IMR-90 (cell line): ENCODE results near the gene OR5AL1. TPM values are rescaled to one million over a fixed set of nuclear protein-coding genes. Genes with fewer than 3 reads are reported as not detected.

Experiments
- ATAC-seq: fragments of 200-7000 bp; cut with Tn5 transposase; 2 replicates; pipeline ENCODE4 v1.9.1; 2020; ENCODE audit warnings: low read depth, mild to moderate bottlenecking, moderate library complexity
- BruUV-seq: library from RNA; stranded (reverse); fragments of 400-500 nt; replicated peaks from 2 replicates; lab custom pipeline; 2021; lab: Mats Ljungman, UMichigan
- CTCF ChIA-PET: fragments of 300-600 bp; formaldehyde crosslinking; extraction: SDS; loops from one replicate; lab custom pipeline; 2021; ENCODE audit warnings: antibody characterized with exemption; lab: Yijun Ruan, JAX
- POLR2A ChIA-PET: fragments of 300-600 bp; sonication (Branson Sonifier 250); formaldehyde crosslinking; loops from one replicate; lab custom pipeline; 2022; ENCODE audit warnings: antibody characterized with exemption; ENCODE audit not compliant: unreplicated experiment; lab: Charles Lee
- DNase-seq: peaks from one replicate; pipeline ENCODE4 v3.0.0; 2013
- H2AFZ ChIP-seq: replicated peaks from 2 replicates; pipeline ENCODE3; 2013; ENCODE audit warnings: low read length, mild to moderate bottlenecking; ENCODE audit not compliant: poor library complexity
- H2AK5ac ChIP-seq: 2 replicates; pipeline ENCODE4 v1.6.1; 2013; ENCODE audit warnings: low read depth, low read length, inconsistent platforms
- H2AK9ac ChIP-seq: replicated peaks from 2 replicates; pipeline ENCODE3; 2013; ENCODE audit warnings: mild to moderate bottlenecking, low read depth, low read length, moderate library complexity; ENCODE audit not compliant: poor library complexity
- H2BK120ac ChIP-seq: 2 replicates; pipeline ENCODE4 v1.6.1; 2013; ENCODE audit warnings: low read depth, low read length, inconsistent platforms
- H2BK15ac ChIP-seq: 3 replicates; pipeline ENCODE4 v1.6.1; 2013; ENCODE audit warnings: low read depth, low read length, inconsistent platforms
- H2BK20ac ChIP-seq: 2 replicates; pipeline ENCODE4 v1.6.1; 2013; ENCODE audit warnings: low read depth, mild to moderate bottlenecking, inconsistent platforms, low read length, moderate library complexity
- H2BK5ac ChIP-seq: 2 replicates; pipeline ENCODE4 v1.6.1; 2013; ENCODE audit warnings: mild to moderate bottlenecking, low read depth, low read length, inconsistent platforms; ENCODE audit not compliant: poor library complexity, severe bottlenecking
- H3K14ac ChIP-seq: replicated peaks from 2 replicates; pipeline ENCODE4 v1.6.1; 2013; ENCODE audit warnings: low read depth, low read length, inconsistent platforms
- H3K18ac ChIP-seq: 2 replicates; pipeline ENCODE4 v1.6.1; 2013; ENCODE audit warnings: low read depth, low read length, control low read depth
- H3K23ac ChIP-seq: 2 replicates; pipeline ENCODE4 v1.6.1; 2013; ENCODE audit warnings: low read depth, low read length, inconsistent platforms
- H3K27ac ChIP-seq: 2 replicates; pipeline ENCODE4 v1.5.1; 2013; ENCODE audit warnings: mild to moderate bottlenecking, control low read depth, low read length; ENCODE audit not compliant: insufficient read depth
- H3K27me3 ChIP-seq: 2 replicates; pipeline ENCODE4 v1.6.1; 2013; ENCODE audit warnings: low read length; ENCODE audit not compliant: control insufficient read depth, insufficient read depth
- H3K36me3 ChIP-seq: 2 replicates; pipeline ENCODE4 v1.6.1; 2013; ENCODE audit warnings: low read length, mixed read lengths; ENCODE audit not compliant: control insufficient read depth, insufficient read depth
- H3K4ac ChIP-seq: 2 replicates; pipeline ENCODE4 v1.6.1; 2013; ENCODE audit warnings: low read depth, low read length, inconsistent platforms
- H3K4me1 ChIP-seq: 2 replicates; pipeline ENCODE4 v1.6.1; 2013; ENCODE audit warnings: low read length, mixed read lengths; ENCODE audit not compliant: control insufficient read depth, insufficient read depth
- H3K4me2 ChIP-seq: 2 replicates; pipeline ENCODE4 v1.6.1; 2013; ENCODE audit warnings: low read depth, mild to moderate bottlenecking, control low read depth, low read length, moderate library complexity
- H3K4me3 ChIP-seq: 2 replicates; pipeline ENCODE4 v1.5.1; 2013; ENCODE audit warnings: low read depth, mild to moderate bottlenecking, control low read depth, low read length, moderate library complexity; ENCODE audit not compliant: insufficient read depth
- H3K56ac ChIP-seq: 2 replicates; pipeline ENCODE4 v1.6.1; 2013; ENCODE audit warnings: low read length, inconsistent platforms; ENCODE audit not compliant: insufficient read depth; ENCODE audit errors: extremely low read depth
- H3K79me1 ChIP-seq, 2 experiments: 2 replicates each; pipeline ENCODE4 v1.6.1; 2013; ENCODE audit warnings: low read length in 2 of 2, inconsistent platforms in 1 of 2, low read depth in 1 of 2
- H3K9ac ChIP-seq: 2 replicates; pipeline ENCODE4 v1.6.1; 2013; ENCODE audit warnings: low read depth, low read length, control low read depth
- H3K9me1 ChIP-seq: 2 replicates; pipeline ENCODE4 v1.6.1; 2013; ENCODE audit warnings: low read length, inconsistent platforms; ENCODE audit not compliant: insufficient read depth
- H3K9me3 ChIP-seq: 2 replicates; pipeline ENCODE4 v1.6.1; 2013; ENCODE audit warnings: low read length; ENCODE audit not compliant: control insufficient read depth, insufficient read depth
- H4K20me1 ChIP-seq: 2 replicates; pipeline ENCODE4 v1.6.1; 2013; ENCODE audit warnings: low read length, inconsistent platforms; ENCODE audit not compliant: insufficient read depth
- H4K5ac ChIP-seq: 2 replicates; pipeline ENCODE4 v1.6.1; 2013; ENCODE audit warnings: mild to moderate bottlenecking, low read depth, low read length, control low read depth
- H4K8ac ChIP-seq, 2 experiments: 2 replicates each; pipeline ENCODE4 v1.6.1; 2013; ENCODE audit warnings: low read depth in 2 of 2, low read length in 2 of 2, control low read depth in 1 of 2, inconsistent platforms in 1 of 2
- H4K91ac ChIP-seq: 2 replicates; pipeline ENCODE4 v1.6.1; 2013; ENCODE audit warnings: low read depth, low read length, inconsistent platforms; ENCODE audit not compliant: insufficient read depth
- CEBPB ChIP-seq: IDR thresholded peaks from 2 replicates; pipeline ENCODE4 v1.6.1; 2012; ENCODE audit warnings: low read depth, low read length, improper control_type of control experiment
- FOS ChIP-seq: fragments of 150-350 bp; IDR thresholded peaks from 2 replicates; pipeline ENCODE4 v1.6.1; 2016; ENCODE audit warnings: low read depth, low read length
- MXI1 ChIP-seq: IDR thresholded peaks from 2 replicates; pipeline ENCODE4 v1.6.1; 2012; ENCODE audit warnings: low read depth, mild to moderate bottlenecking, low read length, moderate library complexity, borderline replicate concordance
- POLR2A ChIP-seq: IDR thresholded peaks from 2 replicates; pipeline ENCODE4 v1.6.1; 2012; ENCODE audit warnings: mild to moderate bottlenecking, low read depth, low read length
- RAD21 ChIP-seq: IDR thresholded peaks from 2 replicates; pipeline ENCODE4 v1.6.1; 2012; ENCODE audit warnings: low read length, improper control_type of control experiment
- RCOR1 ChIP-seq: IDR thresholded peaks from 2 replicates; pipeline ENCODE4 v1.6.1; 2012; ENCODE audit warnings: mild to moderate bottlenecking, low read length, improper control_type of control experiment; ENCODE audit not compliant: insufficient replicate concordance
- WGBS, 2 experiments: methylation state at CpG; one replicate each; pipeline versions ENCODE4 v1.1.5 to v1.1.7; 2013; ENCODE audit warnings: missing lambda C conversion rate in 2 of 2; ENCODE audit not compliant: insufficient read length in 1 of 2; ENCODE audit errors: extremely low coverage in 2 of 2; 5-methylcytosine and 5-hydroxymethylcytosine counted together
- dilution Hi-C: fragments of 300-500 bp; cut with HindIII; formaldehyde crosslinking; loops from one replicate; pipeline ENCODE4 v1.14.3; 2018; ENCODE audit warnings: low sequenced_read_pairs; ENCODE audit not compliant: unreplicated experiment
- in situ Hi-C: fragments of 300-500 bp; cut with MboI; formaldehyde crosslinking; loops from 3 replicates; pipeline ENCODE4 v1.14.3; 2019; ENCODE audit warnings: low sequenced_read_pairs, inconsistent platforms, mixed read lengths
- intact Hi-C: fragments of 100-400 bp; cut with micrococcal nuclease; formaldehyde crosslinking; loops from 2 replicates; pipeline ENCODE4 v1.10.0; 2022
- polyA plus RNA-seq, 3 experiments: library from polyadenylated mRNA; depleted of rRNA; stranded (reverse); fragments of >200 nt; gene quantifications; 2 replicates each; pipeline ENCODE4 v1.2.3, GENCODE V29; 2012; ENCODE audit warnings: low replicate concordance in 1 of 3
- total RNA-seq: library from RNA; depleted of rRNA; stranded (reverse); fragments of >200 nt; gene quantifications from 2 replicates; pipeline ENCODE4 v1.2.3, GENCODE V29; 2012
- TF ChIP-seq, protein P1 (sequence below): fragments of 150-350 bp; IDR thresholded peaks from 2 replicates; pipeline ENCODE4 v1.6.1; 2016; ENCODE audit warnings: low read depth, mild to moderate bottlenecking, low read length, moderate library complexity, borderline replicate concordance
- TF ChIP-seq, protein P2 (sequence below): conservative IDR thresholded peaks from 2 replicates; pipeline ENCODE4 v1.5.1; 2012; ENCODE audit warnings: mild to moderate bottlenecking, low read depth, low read length, improper control_type of control experiment

Gene OR5AL1
- total and polyA plus RNA-seq, 2 of the 4 experiments (the other 2 are of a cell fraction): not detected

DNA sequence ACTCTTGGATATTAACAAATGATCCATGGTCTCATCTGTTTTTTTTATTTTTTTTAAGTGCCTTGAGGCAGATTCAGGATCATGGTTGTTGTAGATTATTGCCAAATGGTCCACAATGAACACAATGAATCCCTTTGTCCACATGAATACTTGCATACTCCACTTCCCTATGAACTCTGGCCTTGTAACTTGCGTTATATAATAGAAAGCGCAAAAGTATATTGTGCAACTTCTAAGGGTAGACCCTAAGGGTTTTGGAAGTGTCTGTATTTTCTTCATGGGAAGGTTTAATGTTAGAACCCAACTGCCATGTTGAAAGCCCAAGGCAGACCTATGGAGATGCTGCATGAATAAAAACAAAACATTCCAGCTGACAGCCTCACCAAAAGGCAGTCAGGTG, 8.1 kb upstream of the OR5AL1 start:
- no peaks in the 10 kb centered on the region for H3K79me1 ChIP-seq
- DNase-seq (no peak), ATAC-seq (no peak)
- H3K14ac ChIP-seq: no peak overlapping the region
- H2AK9ac ChIP-seq: no peak overlapping the region
- H3K9me3 ChIP-seq: peaks cover 2% of the 10 kb centered on the region
- H2BK120ac ChIP-seq: no peak overlapping the region
- no peak overlapping the region for H4K8ac ChIP-seq
- H2AFZ ChIP-seq: no peak overlapping the region
- no peak overlapping the region for H3K18ac ChIP-seq
- no peak overlapping the region for H2BK15ac ChIP-seq
- ChIA-PET CTCF (no interaction called here), POLR2A (no interaction called here)
- dilution Hi-C loops: no loop called here
- no CpG with 5 or more reads among the region's 2 CpGs for WGBS, 2 experiments
- H3K4ac ChIP-seq: no peak overlapping the region
- H3K23ac ChIP-seq: no peak overlapping the region
- no peak overlapping the region for H2AK5ac ChIP-seq
- intact Hi-C loops: no loop called here
- TF ChIP-seq CEBPB: no peak
- no peak for TF ChIP-seq RAD21
- TF ChIP-seq POLR2A: no peak
- TF ChIP-seq, protein P1, sequence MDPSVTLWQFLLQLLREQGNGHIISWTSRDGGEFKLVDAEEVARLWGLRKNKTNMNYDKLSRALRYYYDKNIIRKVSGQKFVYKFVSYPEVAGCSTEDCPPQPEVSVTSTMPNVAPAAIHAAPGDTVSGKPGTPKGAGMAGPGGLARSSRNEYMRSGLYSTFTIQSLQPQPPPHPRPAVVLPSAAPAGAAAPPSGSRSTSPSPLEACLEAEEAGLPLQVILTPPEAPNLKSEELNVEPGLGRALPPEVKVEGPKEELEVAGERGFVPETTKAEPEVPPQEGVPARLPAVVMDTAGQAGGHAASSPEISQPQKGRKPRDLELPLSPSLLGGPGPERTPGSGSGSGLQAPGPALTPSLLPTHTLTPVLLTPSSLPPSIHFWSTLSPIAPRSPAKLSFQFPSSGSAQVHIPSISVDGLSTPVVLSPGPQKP: no peak
- no peak for TF ChIP-seq MXI1
- TF ChIP-seq FOS: no peak
- TF ChIP-seq, protein P2, sequence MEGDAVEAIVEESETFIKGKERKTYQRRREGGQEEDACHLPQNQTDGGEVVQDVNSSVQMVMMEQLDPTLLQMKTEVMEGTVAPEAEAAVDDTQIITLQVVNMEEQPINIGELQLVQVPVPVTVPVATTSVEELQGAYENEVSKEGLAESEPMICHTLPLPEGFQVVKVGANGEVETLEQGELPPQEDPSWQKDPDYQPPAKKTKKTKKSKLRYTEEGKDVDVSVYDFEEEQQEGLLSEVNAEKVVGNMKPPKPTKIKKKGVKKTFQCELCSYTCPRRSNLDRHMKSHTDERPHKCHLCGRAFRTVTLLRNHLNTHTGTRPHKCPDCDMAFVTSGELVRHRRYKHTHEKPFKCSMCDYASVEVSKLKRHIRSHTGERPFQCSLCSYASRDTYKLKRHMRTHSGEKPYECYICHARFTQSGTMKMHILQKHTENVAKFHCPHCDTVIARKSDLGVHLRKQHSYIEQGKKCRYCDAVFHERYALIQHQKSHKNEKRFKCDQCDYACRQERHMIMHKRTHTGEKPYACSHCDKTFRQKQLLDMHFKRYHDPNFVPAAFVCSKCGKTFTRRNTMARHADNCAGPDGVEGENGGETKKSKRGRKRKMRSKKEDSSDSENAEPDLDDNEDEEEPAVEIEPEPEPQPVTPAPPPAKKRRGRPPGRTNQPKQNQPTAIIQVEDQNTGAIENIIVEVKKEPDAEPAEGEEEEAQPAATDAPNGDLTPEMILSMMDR: no peak
- no peak for TF ChIP-seq RCOR1
- BruUV-seq: no TSS peak
- in situ Hi-C loops: no loop called here
- no peak overlapping the region for H3K27ac ChIP-seq
- H3K27me3 ChIP-seq: no peaks in the 10 kb centered on the region
- no peak overlapping the region for H2BK20ac ChIP-seq
- H4K20me1 ChIP-seq: no peaks in the 10 kb centered on the region
- H3K4me3 ChIP-seq: no peak overlapping the region
- H3K56ac ChIP-seq: no peak overlapping the region
- H3K4me2 ChIP-seq: no peak overlapping the region
- H3K4me1 ChIP-seq: no peaks in the 10 kb centered on the region
- no peaks in the 10 kb centered on the region for H3K36me3 ChIP-seq
- no peak overlapping the region for H3K9ac ChIP-seq
- H2BK5ac ChIP-seq: no peak overlapping the region
- H4K91ac ChIP-seq: no peak overlapping the region
- no peaks in the 10 kb centered on the region for H3K9me1 ChIP-seq
- no peak overlapping the region for H4K5ac ChIP-seq
